Lower lobe of right lung (tissue), 2 donors: ENCODE results near the gene VAV2. TPM values are rescaled to one million over a fixed set of nuclear protein-coding genes. Genes with fewer than 3 reads are reported as not detected.

ENCODE experiments used
- ATAC-seq, 2 donors: fragments of 200-7000 bp; cut with Tn5 transposase; one replicate each; pipeline ENCODE4 v1.9.1; 2020 to 2022; ENCODE audit warnings: mild to moderate bottlenecking in 2 of 2, moderate library complexity in 2 of 2
- DNase-seq: peaks from one replicate; pipeline ENCODE4 v3.0.0-alpha.2; 2020
- H3K27ac ChIP-seq: fragments of 200-600 bp; one replicate; pipeline ENCODE4 v1.8.0; 2022
- H3K27me3 ChIP-seq: fragments of 200-600 bp; one replicate; pipeline ENCODE4 v1.8.0; 2022; ENCODE audit warnings: low read depth
- H3K36me3 ChIP-seq: fragments of 200-600 bp; one replicate; pipeline ENCODE4 v1.8.0; 2022; ENCODE audit warnings: mild to moderate bottlenecking
- H3K4me1 ChIP-seq: fragments of 200-600 bp; one replicate; pipeline ENCODE4 v1.8.0; 2022
- H3K4me3 ChIP-seq: fragments of 200-600 bp; one replicate; pipeline ENCODE4 v1.8.0; 2022; ENCODE audit warnings: mild to moderate bottlenecking
- H3K9me3 ChIP-seq: fragments of 200-600 bp; one replicate; pipeline ENCODE4 v1.8.0; 2022
- CTCF ChIP-seq: fragments of 200-600 bp; IDR thresholded peaks from one replicate; pipeline ENCODE4 v1.8.0; 2022; ENCODE audit warnings: antibody characterized with exemption, mild to moderate bottlenecking
- intact Hi-C: fragments of 100-400 bp; cut with DNase I; formaldehyde crosslinking; loops from one replicate; pipeline ENCODE4 v1.11.0; 2022
- total RNA-seq: library from RNA; stranded (reverse); fragmentation: NEBNext Ultra II Directional; extraction: Animal tissue kit (Norgen Biotek cat#: 25700); gene quantifications from one replicate; pipeline ENCODE4 v1.2.1, GENCODE V29; 2021
- donor health status: DM: no; HTN: yes; CAD: no; lungs with severe emphysema.

Gene VAV2
- total RNA-seq, 1 donor from 2014 or later: 26.9 TPM

GRCh38 chr9:133782157-133783130, 209.7 kb downstream of the VAV2 start:
- peaks cover 43% of the 10 kb centered on the region for H3K36me3 ChIP-seq
- no peaks in the 10 kb centered on the region for H3K9me3 ChIP-seq
- H3K4me1 ChIP-seq: peaks cover 14% of the 10 kb centered on the region
- intact Hi-C loops: no loop called here
- no peak overlapping the region for H3K27ac ChIP-seq
- H3K27me3 ChIP-seq: no peaks in the 10 kb centered on the region
- peak; percentile 52 to 59 for ATAC-seq
- DNase-seq: peak; percentile 73
- TF ChIP-seq CTCF: peak; percentile 84
- no peak overlapping the region for H3K4me3 ChIP-seq

GRCh38 chr9:133781828-133782135, 210.3 kb downstream of the VAV2 start:
- Histone ChIP-seq H3K9me3 (no peaks in the 10 kb centered on the region), H3K4me1 (peaks cover 8% of the 10 kb centered on the region), H3K36me3 (peaks cover 49% of the 10 kb centered on the region), H3K4me3 (no peak overlapping the region), H3K27me3 (no peaks in the 10 kb centered on the region), H3K27ac (no peak overlapping the region)
- ATAC-seq (no peak), DNase-seq (no peak)
- intact Hi-C loops: no loop called here
- TF ChIP-seq CTCF: no peak

- no peak for TF ChIP-seq CTCF
- peaks cover 53% of the 10 kb centered on the region for H3K36me3 ChIP-seq
- DNase-seq (no peak), ATAC-seq (no peak)
- H3K4me3 ChIP-seq: no peak overlapping the region
- no peaks in the 10 kb centered on the region for H3K9me3 ChIP-seq
- H3K27ac ChIP-seq: no peak overlapping the region
- intact Hi-C loops: no loop called here
- H3K27me3 ChIP-seq: no peaks in the 10 kb centered on the region
- H3K4me1 ChIP-seq: peaks cover 7% of the 10 kb centered on the region
Measured at GRCh38 chr9:133780962-133781827, 210.9 kb downstream of the VAV2 start.

- H3K36me3 ChIP-seq: peaks cover 54% of the 10 kb centered on the region
- H3K9me3 ChIP-seq: no peaks in the 10 kb centered on the region
- DNase-seq (no peak), ATAC-seq (no peak)
- no peaks in the 10 kb centered on the region for H3K4me1 ChIP-seq
- TF ChIP-seq CTCF: no peak
- no peak overlapping the region for H3K4me3 ChIP-seq
- H3K27me3 ChIP-seq: no peaks in the 10 kb centered on the region
- intact Hi-C loops: no loop called here
- H3K27ac ChIP-seq: no peak overlapping the region
Measured at GRCh38 chr9:133780404-133780945, 211.6 kb downstream of the VAV2 start.

GRCh38 chr9:133779516-133780403, 212.4 kb downstream of the VAV2 start:
- Histone ChIP-seq H3K27me3 (no peaks in the 10 kb centered on the region), H3K36me3 (peaks cover 58% of the 10 kb centered on the region), H3K4me3 (no peak overlapping the region), H3K9me3 (no peaks in the 10 kb centered on the region), H3K4me1 (no peaks in the 10 kb centered on the region), H3K27ac (no peak overlapping the region)
- DNase-seq (no peak), ATAC-seq (no peak)
- intact Hi-C loops: no loop called here
- no peak for TF ChIP-seq CTCF
